D721Med (cell line): Measurements from ENCODE around the gene SMAD6.

Source experiments
- DNase-seq: peaks from one replicate; pipeline ENCODE4 v3.0.0; 2011; ENCODE audit warnings: low spot score; ENCODE audit not compliant: insufficient read length
- FAIRE-seq: peaks from 2 replicates; lab custom pipeline; 2011; peaks lifted over from hg19 to GRCh38; lab: Jason Lieb, UNC
- CTCF ChIP-seq: IDR thresholded peaks from 2 replicates; pipeline ENCODE4 v1.5.1; 2012; ENCODE audit warnings: mild to moderate bottlenecking, control low read depth; ENCODE audit not compliant: insufficient read depth; ENCODE audit errors: missing control alignments

The SMAD6 gene

GRCh38 chr15:66822576-66822975, 120.5 kb downstream of the SMAD6 start:
- no peak for TF ChIP-seq CTCF
- FAIRE-seq (no peak), DNase-seq (no peak)

GRCh38 chr15:66823601-66824000, 121.6 kb downstream of the SMAD6 start:
- FAIRE-seq: no peak
- no peak for DNase-seq
- no peak for TF ChIP-seq CTCF

GRCh38 chr15:66824424-66824823, 122.4 kb downstream of the SMAD6 start:
- no peak for DNase-seq
- no peak for FAIRE-seq
- TF ChIP-seq CTCF: no peak

- TF ChIP-seq CTCF: no peak
- DNase-seq (no peak), FAIRE-seq (no peak)
Observed at GRCh38 chr15:66825139-66825538, 123.1 kb downstream of the SMAD6 start.

- DNase-seq (no peak), FAIRE-seq (no peak)
- TF ChIP-seq CTCF: no peak
Observed at GRCh38 chr15:66825731-66826130, 123.7 kb downstream of the SMAD6 start.

- no peak for TF ChIP-seq CTCF
Observed at GRCh38 chr15:66826507-66826906, 124.5 kb downstream of the SMAD6 start.

GRCh38 chr15:66827039-66827697, 125.1 kb downstream of the SMAD6 start:
- TF ChIP-seq CTCF: no peak
- FAIRE-seq (no peak), DNase-seq (no peak)

More at GRCh38 chr15:66826507-66826906, 124.5 kb downstream of the SMAD6 start:
- DNase-seq (no peak), FAIRE-seq (no peak)
